Fibroblast of pulmonary artery (primary cell): ENCODE data around the gene RIN3.

Experiments
- DNase-seq: peaks from one replicate; pipeline ENCODE4 v3.0.0-alpha.2; 2010; ENCODE audit warnings: low read depth
- H3K4me3 ChIP-seq: replicated peaks from 2 replicates; pipeline ENCODE4 v1.5.1; 2011; ENCODE audit warnings: low read depth, mild to moderate bottlenecking, control low read depth, low read length, moderate library complexity
- CTCF ChIP-seq: IDR thresholded peaks from 2 replicates; pipeline ENCODE4 v1.5.1; 2011; ENCODE audit warnings: mild to moderate bottlenecking, control low read depth, low read length, inconsistent platforms; ENCODE audit errors: missing control alignments

The RIN3 gene

GRCh38 chr14:92539875-92540274 is 26.3 kb downstream of the RIN3 start:
- TF ChIP-seq CTCF = no peak
- peak; percentile 69 for DNase-seq
- H3K4me3 ChIP-seq = no peak overlapping the region

- peak; percentile 100 for DNase-seq
- H3K4me3 ChIP-seq = peak overlapping the region; percentile 5
- TF ChIP-seq CTCF = no peak
These were observed 27.0 kb downstream of the RIN3 start for GRCh38 chr14:92540472-92541048.

DNA sequence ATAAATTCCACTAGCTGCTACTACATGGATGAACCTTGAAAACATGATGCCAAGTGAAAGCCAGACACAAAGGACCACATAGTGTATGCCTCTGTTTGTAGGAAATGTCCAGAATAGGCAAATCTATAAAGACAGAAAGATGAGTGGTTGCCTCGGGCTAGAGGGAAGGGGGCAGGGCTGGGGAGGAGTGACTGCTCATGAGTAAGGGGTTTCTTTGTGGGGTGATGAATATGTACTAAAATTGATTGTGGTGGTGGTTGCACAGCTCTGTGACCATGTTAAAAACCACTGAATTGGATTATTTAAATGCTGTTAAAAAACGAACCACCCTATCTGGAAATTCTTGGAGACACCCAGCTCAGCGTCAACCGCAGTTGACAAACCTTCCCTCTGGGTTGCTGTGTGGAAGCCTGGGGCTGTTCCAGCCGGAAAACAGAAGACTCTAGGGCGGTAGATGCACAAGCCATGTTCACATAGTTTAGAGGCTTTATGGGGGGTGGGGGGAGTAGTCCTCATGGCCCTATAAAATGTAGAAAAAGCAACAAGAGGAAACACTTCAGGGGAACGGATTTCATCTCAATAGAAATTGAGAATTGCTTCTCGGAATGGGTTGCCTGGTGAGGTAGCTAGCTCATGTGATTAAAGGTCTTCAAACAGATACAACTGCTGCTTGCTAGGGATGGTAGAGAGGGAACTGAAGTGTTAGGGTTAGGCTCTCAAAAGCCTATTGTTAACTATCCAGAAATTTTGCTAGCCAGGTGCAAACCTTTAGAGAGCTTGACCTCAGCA is 29.4 kb downstream of the RIN3 start:
- TF ChIP-seq CTCF = no peak
- no peak for DNase-seq
- H3K4me3 ChIP-seq = no peak overlapping the region

DNA sequence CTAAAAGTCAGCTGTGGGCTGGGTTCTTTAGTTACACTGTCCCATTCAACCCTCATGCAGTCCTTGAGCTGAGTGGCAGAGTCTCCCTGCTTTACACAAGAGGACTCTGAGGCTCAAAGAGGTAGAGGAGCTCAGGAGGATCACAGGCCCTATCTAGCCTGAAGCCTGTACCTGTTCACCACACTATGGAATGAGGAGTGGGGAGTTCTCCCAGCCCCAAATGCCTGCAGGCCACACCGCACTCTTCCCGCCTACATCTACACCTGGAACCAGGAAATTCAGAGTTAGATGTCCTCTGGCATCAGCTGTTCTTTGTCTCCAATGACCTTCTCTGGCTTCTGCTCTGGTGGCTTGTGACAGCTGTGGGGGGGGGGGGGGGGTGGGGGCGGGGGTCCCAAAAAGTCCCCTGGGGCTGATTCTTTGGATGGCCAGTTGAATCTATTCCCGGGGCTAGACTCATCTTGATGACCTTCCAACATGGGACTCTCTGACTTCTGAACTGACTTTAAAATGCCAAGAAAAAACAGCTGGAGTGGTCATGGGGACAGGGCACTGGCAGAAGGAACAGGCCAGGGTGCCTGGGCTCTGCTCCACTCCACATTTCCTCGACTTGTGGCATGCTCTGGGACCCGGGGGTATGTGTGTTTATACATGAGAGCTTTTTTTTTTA is 30.6 kb downstream of the RIN3 start:
- no peak for DNase-seq
- no peak for TF ChIP-seq CTCF

GRCh38 chr14:92546347-92547053 is 32.9 kb downstream of the RIN3 start:
- no peak for TF ChIP-seq CTCF
- DNase-seq = no peak
- no peak overlapping the region for H3K4me3 ChIP-seq

More for the DNA sequence above, 30.6 kb downstream of the RIN3 start:
- no peak overlapping the region for H3K4me3 ChIP-seq

DNA sequence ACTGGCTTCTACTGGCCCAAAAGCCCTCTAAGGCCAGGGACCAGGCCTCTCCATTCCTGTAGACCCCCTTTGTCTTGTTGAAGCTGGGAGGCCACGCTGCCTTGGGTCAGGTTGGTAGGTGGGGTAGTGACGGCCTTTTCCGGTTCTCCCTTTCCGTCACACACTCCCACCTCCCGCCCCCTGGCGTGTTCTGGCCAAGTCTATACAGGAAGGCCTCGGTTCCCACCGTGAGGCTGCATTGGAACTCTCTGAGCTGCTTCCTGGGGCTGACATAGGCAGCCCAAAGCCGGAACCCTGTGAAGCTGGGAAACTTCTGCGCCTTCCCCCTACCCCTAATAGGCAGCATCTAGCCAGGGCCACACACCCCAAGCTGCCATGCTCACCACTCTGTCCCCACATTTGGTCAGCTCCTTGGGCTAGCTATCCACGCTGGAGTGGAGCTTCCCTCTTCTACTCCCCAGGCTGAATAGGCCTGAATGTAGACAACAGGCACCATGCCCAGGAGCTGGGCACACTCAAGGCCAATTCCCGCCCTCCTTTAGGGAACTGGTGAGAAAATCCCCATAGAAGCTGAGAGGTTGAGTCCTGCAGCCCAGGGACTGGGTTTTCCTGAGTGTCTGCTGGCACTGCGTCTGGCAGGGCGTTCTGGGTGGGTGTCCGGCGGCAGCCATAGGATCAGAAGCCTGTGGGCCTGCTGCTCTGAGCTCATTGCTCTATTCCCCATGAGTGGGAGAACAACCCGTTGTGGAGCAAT is 35.7 kb downstream of the RIN3 start:
- H3K4me3 ChIP-seq = no peak overlapping the region
- TF ChIP-seq CTCF = no peak
- no peak for DNase-seq
